DOHH2 (cell line): ENCODE results near the gene SUSD4.

Experiments used
- CTCF ChIP-seq: fragments of 200-600 bp; sonication (generic); IDR thresholded peaks from one replicate; pipeline ENCODE4 v1.5.1; 2014; ENCODE audit warnings: antibody characterized with exemption, mild to moderate bottlenecking, low read depth, low read length; ENCODE audit not compliant: poor library complexity, severe bottlenecking
- EZH2phosphoT487 ChIP-seq: fragments of 200-600 bp; sonication (generic); IDR thresholded peaks from 2 replicates; pipeline ENCODE4 v1.6.1; 2017; ENCODE audit warnings: borderline replicate concordance, mild to moderate bottlenecking, antibody characterized with exemption, low read length, moderate library complexity, mixed read lengths

GRCh38 chr1:223378754-223379153 lies 14.8 kb upstream of the SUSD4 start:
- TF ChIP-seq CTCF (no peak), EZH2phosphoT487 (no peak)
